Psoas muscle (tissue), 8 donors: Measurements from ENCODE around the gene COL4A2. TPM values are rescaled to one million over a fixed set of nuclear protein-coding genes. Genes with fewer than 3 reads are reported as not detected.
A peak's percentile ranks its signal among the peaks of the same experiment; 100 is the strongest.

Experiments
- ATAC-seq, 4 donors: fragments of 200-7000 bp; cut with Tn5 transposase; one replicate each; pipeline ENCODE4 v1.9.1; 2020; ENCODE audit warnings: moderate library complexity in 3 of 4, mild to moderate bottlenecking in 2 of 4
- DNase-seq, 2 donors: peaks; one replicate each; pipeline ENCODE4 v3.0.0-alpha.2; 2020
- H3K27ac ChIP-seq: fragments of 200-600 bp; one replicate; pipeline ENCODE4 v1.8.0; 2022
- H3K27me3 ChIP-seq, 3 donors: fragments of 200-600 bp in 1 of 3; one replicate each; pipeline versions ENCODE4 v1.6.1 to v1.8.0; 2013 to 2022; ENCODE audit warnings: low read length in 2 of 3, mild to moderate bottlenecking in 2 of 3, moderate library complexity in 1 of 3; ENCODE audit not compliant: insufficient read depth in 3 of 3
- H3K36me3 ChIP-seq, 2 donors: fragments of 200-600 bp in 1 of 2; one replicate each; pipeline versions ENCODE4 v1.6.1 to v1.8.0; 2013 to 2022; ENCODE audit warnings: low read depth in 1 of 2, mild to moderate bottlenecking in 1 of 2, moderate library complexity in 1 of 2; ENCODE audit not compliant: insufficient read depth in 1 of 2
- H3K4me1 ChIP-seq: fragments of 200-600 bp; one replicate; pipeline ENCODE4 v1.8.0; 2022
- H3K4me3 ChIP-seq: fragments of 200-600 bp; one replicate; pipeline ENCODE4 v1.8.0; 2022; ENCODE audit warnings: mild to moderate bottlenecking
- H3K9me3 ChIP-seq: fragments of 200-600 bp; one replicate; pipeline ENCODE4 v1.8.0; 2022
- CTCF ChIP-seq: fragments of 200-600 bp; IDR thresholded peaks from one replicate; pipeline ENCODE4 v1.8.0; 2022; ENCODE audit warnings: antibody characterized with exemption
- WGBS, 3 donors: extraction: QIAGEN DNeasy Blood & Tissue Kit; methylation state at CpG; one replicate each; pipeline versions ENCODE4 v1.1.6 to v1.1.7; 2013; 5-methylcytosine and 5-hydroxymethylcytosine counted together
- intact Hi-C, 2 donors: fragments of 100-400 bp; cut with DNase I; formaldehyde crosslinking; loops; one replicate each; pipeline versions ENCODE4 v1.11.0 to v1.14.2; 2022
- polyA plus RNA-seq, 3 donors: library from polyadenylated mRNA; stranded (reverse); fragments of 200-250 nt; gene quantifications; one replicate each; pipeline ENCODE4 v1.2.3, GENCODE V29; 2013
- total RNA-seq, 4 donors: library from RNA; stranded (reverse); fragmentation: NEBNext Ultra II Directional in 2 of 4; extraction: Animal tissue kit (Norgen Biotek cat#: 25700) in 2 of 4; gene quantifications; one replicate each; pipeline versions ENCODE4 v1.2.1 to v1.2.4, GENCODE V29; 2021 to 2023
- donor health status: healthy with polysubstance abuse.
- donor health status: DM: no; HTN: no; CAD: no; lungs with moderate emphysema.
- donor health status: Bipolar disorder and iron deficiency.
- donor health status: healthy.
- donor health status: DM: yes; HTN: yes; CAD: no.
- donor health status: DM: no; HTN: no; CAD: no.
- donor health status: DM: no; HTN: no; CAD: no.
- donor health status: DM: yes; HTN: yes; CAD: no.

Gene COL4A2
- total and polyA plus RNA-seq, 7 donors = 25.8 to 84.5 (median 57.8) TPM

- ATAC-seq = peak in 1 of 4 donors; percentile 24
- DNase-seq = no peak
- TF ChIP-seq CTCF = no peak
- no peaks in the 10 kb centered on the region for H3K27me3 ChIP-seq
- 79 to 90% (median 83%) methylated on average over 6 of the region's 6 CpGs for WGBS, 3 donors
- peaks cover 0 to 38% of the 10 kb centered on the region in 2 donors for H3K36me3 ChIP-seq
- H3K4me3 ChIP-seq = no peak overlapping the region
- H3K9me3 ChIP-seq = no peaks in the 10 kb centered on the region
- H3K4me1 ChIP-seq = no peaks in the 10 kb centered on the region
- H3K27ac ChIP-seq = no peak overlapping the region
- intact Hi-C loops = no loop called here
These were observed 172.1 kb downstream of the COL4A2 start for GRCh38 chr13:110479215-110479545.

- Histone ChIP-seq H3K27ac (no peak overlapping the region), H3K36me3 (peaks cover 0 to 43% of the 10 kb centered on the region in 2 donors), H3K4me1 (no peaks in the 10 kb centered on the region), H3K27me3 (no peaks in the 10 kb centered on the region), H3K4me3 (no peak overlapping the region), H3K9me3 (no peaks in the 10 kb centered on the region)
- peak; percentile 52 to 83 for DNase-seq
- 43 to 67% (median 43%) methylated on average over 8 to 11 of the region's 11 CpGs for WGBS, 3 donors
- intact Hi-C loops = no loop called here
- no peak for TF ChIP-seq CTCF
- ATAC-seq = peak in 3 of 4 donors; percentile 52 to 62 (median 61)
These were observed 172.6 kb downstream of the COL4A2 start for GRCh38 chr13:110479648-110480047.

GRCh38 chr13:110480161-110480560 is 173.1 kb downstream of the COL4A2 start:
- 71 to 81% (median 73%) methylated on average over 5 of the region's 5 CpGs for WGBS, 3 donors
- intact Hi-C loops = no loop called here
- no peak for DNase-seq
- Histone ChIP-seq H3K4me3 (no peak overlapping the region), H3K27ac (no peak overlapping the region), H3K36me3 (peaks cover 0 to 48% of the 10 kb centered on the region in 2 donors), H3K9me3 (no peaks in the 10 kb centered on the region), H3K27me3 (no peaks in the 10 kb centered on the region), H3K4me1 (no peaks in the 10 kb centered on the region)
- no peak for ATAC-seq
- no peak for TF ChIP-seq CTCF

- H3K27me3 ChIP-seq = no peaks in the 10 kb centered on the region
- no peak overlapping the region for H3K27ac ChIP-seq
- H3K9me3 ChIP-seq = no peaks in the 10 kb centered on the region
- WGBS, 3 donors = 81 to 89% (median 89%) methylated on average over 13 of the region's 13 CpGs
- H3K4me3 ChIP-seq = no peak overlapping the region
- DNase-seq (no peak), ATAC-seq (no peak)
- H3K36me3 ChIP-seq = peaks cover 0 to 49% of the 10 kb centered on the region in 2 donors
- intact Hi-C loops = no loop called here
- H3K4me1 ChIP-seq = no peaks in the 10 kb centered on the region
- TF ChIP-seq CTCF = no peak
These were observed 176.4 kb downstream of the COL4A2 start for GRCh38 chr13:110483386-110483968.
